HL-60 (cell line): ENCODE data around the gene GPR84.

Experiments used
- DNase-seq, 2 experiments: peaks; one replicate each; pipeline ENCODE4 v3.0.0-alpha.2; 2010 to 2020; ENCODE audit warnings: low read depth in 1 of 2, low spot score in 1 of 2
- H3K27ac ChIP-seq: fragments of 250-450 bp; sonication (Bioruptor Pico); replicated peaks from 2 replicates; pipeline ENCODE4 v1.5.1; 2020; ENCODE audit warnings: mild to moderate bottlenecking, moderate library complexity
- H3K27me3 ChIP-seq: fragments of 250-450 bp; sonication (Bioruptor Pico); 2 replicates; pipeline ENCODE4 v1.5.1; 2021; ENCODE audit warnings: mild to moderate bottlenecking, moderate library complexity; ENCODE audit not compliant: insufficient read depth, poor library complexity, severe bottlenecking
- H3K4me3 ChIP-seq: replicated peaks from 2 replicates; pipeline ENCODE4 v1.5.1; 2011; ENCODE audit warnings: mild to moderate bottlenecking, control low read depth, low read length; ENCODE audit not compliant: insufficient read depth
- GABPA ChIP-seq: IDR thresholded peaks from 2 replicates; pipeline ENCODE4 v1.6.1; 2012; ENCODE audit warnings: low read depth
- POLR2AphosphoS5 ChIP-seq: IDR thresholded peaks from 2 replicates; pipeline ENCODE4 v1.6.1; 2012; ENCODE audit warnings: low read depth
- SPI1 ChIP-seq: IDR thresholded peaks from 2 replicates; pipeline ENCODE4 v1.6.1; 2012; ENCODE audit warnings: low read depth, mild to moderate bottlenecking, borderline replicate concordance
- TF ChIP-seq, protein P1 (sequence below): IDR thresholded peaks from one replicate; pipeline ENCODE4 v1.5.1; 2011; ENCODE audit warnings: low read length, control low read depth, inconsistent platforms; ENCODE audit not compliant: insufficient read depth
- TF ChIP-seq, protein P2 (sequence below): IDR thresholded peaks from 2 replicates; pipeline ENCODE4 v1.6.1; 2012; ENCODE audit warnings: low read depth; ENCODE audit not compliant: insufficient replicate concordance

Gene GPR84

GRCh38 chr12:54338698-54339296 lies 25.5 kb downstream of the GPR84 start:
- no peak for DNase-seq
- H3K4me3 ChIP-seq = no peak overlapping the region
- H3K27me3 ChIP-seq = no peaks in the 10 kb centered on the region
- H3K27ac ChIP-seq = no peak overlapping the region
- TF ChIP-seq GABPA (no peak), POLR2AphosphoS5 (no peak), SPI1 (no peak)
- TF ChIP-seq, protein P1, sequence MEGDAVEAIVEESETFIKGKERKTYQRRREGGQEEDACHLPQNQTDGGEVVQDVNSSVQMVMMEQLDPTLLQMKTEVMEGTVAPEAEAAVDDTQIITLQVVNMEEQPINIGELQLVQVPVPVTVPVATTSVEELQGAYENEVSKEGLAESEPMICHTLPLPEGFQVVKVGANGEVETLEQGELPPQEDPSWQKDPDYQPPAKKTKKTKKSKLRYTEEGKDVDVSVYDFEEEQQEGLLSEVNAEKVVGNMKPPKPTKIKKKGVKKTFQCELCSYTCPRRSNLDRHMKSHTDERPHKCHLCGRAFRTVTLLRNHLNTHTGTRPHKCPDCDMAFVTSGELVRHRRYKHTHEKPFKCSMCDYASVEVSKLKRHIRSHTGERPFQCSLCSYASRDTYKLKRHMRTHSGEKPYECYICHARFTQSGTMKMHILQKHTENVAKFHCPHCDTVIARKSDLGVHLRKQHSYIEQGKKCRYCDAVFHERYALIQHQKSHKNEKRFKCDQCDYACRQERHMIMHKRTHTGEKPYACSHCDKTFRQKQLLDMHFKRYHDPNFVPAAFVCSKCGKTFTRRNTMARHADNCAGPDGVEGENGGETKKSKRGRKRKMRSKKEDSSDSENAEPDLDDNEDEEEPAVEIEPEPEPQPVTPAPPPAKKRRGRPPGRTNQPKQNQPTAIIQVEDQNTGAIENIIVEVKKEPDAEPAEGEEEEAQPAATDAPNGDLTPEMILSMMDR = no peak
- TF ChIP-seq, protein P2, sequence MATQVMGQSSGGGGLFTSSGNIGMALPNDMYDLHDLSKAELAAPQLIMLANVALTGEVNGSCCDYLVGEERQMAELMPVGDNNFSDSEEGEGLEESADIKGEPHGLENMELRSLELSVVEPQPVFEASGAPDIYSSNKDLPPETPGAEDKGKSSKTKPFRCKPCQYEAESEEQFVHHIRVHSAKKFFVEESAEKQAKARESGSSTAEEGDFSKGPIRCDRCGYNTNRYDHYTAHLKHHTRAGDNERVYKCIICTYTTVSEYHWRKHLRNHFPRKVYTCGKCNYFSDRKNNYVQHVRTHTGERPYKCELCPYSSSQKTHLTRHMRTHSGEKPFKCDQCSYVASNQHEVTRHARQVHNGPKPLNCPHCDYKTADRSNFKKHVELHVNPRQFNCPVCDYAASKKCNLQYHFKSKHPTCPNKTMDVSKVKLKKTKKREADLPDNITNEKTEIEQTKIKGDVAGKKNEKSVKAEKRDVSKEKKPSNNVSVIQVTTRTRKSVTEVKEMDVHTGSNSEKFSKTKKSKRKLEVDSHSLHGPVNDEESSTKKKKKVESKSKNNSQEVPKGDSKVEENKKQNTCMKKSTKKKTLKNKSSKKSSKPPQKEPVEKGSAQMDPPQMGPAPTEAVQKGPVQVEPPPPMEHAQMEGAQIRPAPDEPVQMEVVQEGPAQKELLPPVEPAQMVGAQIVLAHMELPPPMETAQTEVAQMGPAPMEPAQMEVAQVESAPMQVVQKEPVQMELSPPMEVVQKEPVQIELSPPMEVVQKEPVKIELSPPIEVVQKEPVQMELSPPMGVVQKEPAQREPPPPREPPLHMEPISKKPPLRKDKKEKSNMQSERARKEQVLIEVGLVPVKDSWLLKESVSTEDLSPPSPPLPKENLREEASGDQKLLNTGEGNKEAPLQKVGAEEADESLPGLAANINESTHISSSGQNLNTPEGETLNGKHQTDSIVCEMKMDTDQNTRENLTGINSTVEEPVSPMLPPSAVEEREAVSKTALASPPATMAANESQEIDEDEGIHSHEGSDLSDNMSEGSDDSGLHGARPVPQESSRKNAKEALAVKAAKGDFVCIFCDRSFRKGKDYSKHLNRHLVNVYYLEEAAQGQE = no peak

- DNase-seq = no peak
- TF ChIP-seq, protein P1 = no peak
- TF ChIP-seq POLR2AphosphoS5 (no peak), GABPA (no peak), SPI1 (no peak)
- TF ChIP-seq, protein P2 = no peak
- Histone ChIP-seq H3K4me3 (no peak overlapping the region), H3K27ac (no peak overlapping the region), H3K27me3 (no peaks in the 10 kb centered on the region)
Measured at GRCh38 chr12:54337854-54338650, 26.2 kb downstream of the GPR84 start.

DNA sequence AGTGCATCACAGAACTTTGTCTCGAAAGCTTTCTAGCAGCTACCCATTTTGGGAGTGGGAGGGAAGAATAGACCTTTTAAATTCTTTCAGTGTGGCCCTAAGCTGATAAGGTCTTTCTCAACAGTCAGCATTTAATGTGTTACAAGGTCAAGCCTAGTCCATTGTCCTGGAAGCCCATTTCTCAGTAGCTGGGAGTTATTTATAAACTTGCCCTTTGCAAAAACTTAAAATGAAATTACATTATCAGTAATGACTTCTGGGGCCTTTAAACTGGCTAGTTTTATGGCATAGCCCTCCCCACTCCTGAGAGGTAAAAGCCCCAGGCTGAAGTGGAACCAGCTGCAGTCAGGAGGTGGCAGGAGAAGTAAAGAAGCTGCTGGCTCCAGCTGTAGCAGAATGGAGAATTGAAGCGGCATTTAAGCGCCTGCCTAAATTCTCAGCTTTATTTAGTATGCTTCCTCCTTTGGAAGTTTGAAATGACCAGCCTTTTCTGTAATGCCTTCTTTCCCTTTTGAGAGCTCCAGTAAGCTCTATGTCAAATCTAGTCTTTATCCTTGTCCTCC lies 26.9 kb downstream of the GPR84 start:
- no peaks in the 10 kb centered on the region for H3K27me3 ChIP-seq
- peak in 1 of 2 experiments; percentile 14 for DNase-seq

More for the DNA sequence above, 26.9 kb downstream of the GPR84 start:
- Histone ChIP-seq H3K4me3 (no peak overlapping the region), H3K27ac (no peak overlapping the region)
- TF ChIP-seq, protein P2 = no peak
- TF ChIP-seq SPI1 (no peak), POLR2AphosphoS5 (no peak), GABPA (no peak)
- TF ChIP-seq, protein P1 = no peak
